Heart right ventricle (tissue), 16 donors: Measurements from ENCODE around the gene PDZD4. TPM values are rescaled to one million over a fixed set of nuclear protein-coding genes. Genes with fewer than 3 reads are reported as not detected.
A peak's percentile ranks its signal among the peaks of the same experiment; 100 is the strongest.

Experiments used
- ATAC-seq, 8 donors: fragments of 200-7000 bp; cut with Tn5 transposase; one replicate each; pipeline ENCODE4 v1.9.1; 2020; ENCODE audit warnings: mild to moderate bottlenecking in 8 of 8, moderate library complexity in 8 of 8, moderate number of reproducible peaks in 1 of 8
- DNase-seq, 2 donors: peaks; one replicate each; pipeline ENCODE4 v3.0.0-alpha.2; 2020
- H3K27ac ChIP-seq, 10 donors: fragments of 200-600 bp; sonication (generic) in 2 of 10; one replicate each; pipeline versions ENCODE4 v1.5.0 to v1.8.0; 2020 to 2022; ENCODE audit warnings: mild to moderate bottlenecking in 3 of 10
- H3K27me3 ChIP-seq, 7 donors: fragments of 200-600 bp; one replicate each; pipeline ENCODE4 v1.8.0; 2021 to 2022; ENCODE audit warnings: mild to moderate bottlenecking in 2 of 7
- H3K36me3 ChIP-seq, 9 donors: fragments of 200-600 bp; sonication (generic) in 1 of 9; one replicate each; pipeline versions ENCODE4 v1.5.0 to v1.8.0; 2020 to 2022; ENCODE audit warnings: mild to moderate bottlenecking in 2 of 9
- H3K4me1 ChIP-seq, 9 donors: fragments of 200-600 bp; sonication (generic) in 1 of 9; one replicate each; pipeline versions ENCODE4 v1.5.0 to v1.8.0; 2020 to 2022; ENCODE audit warnings: mild to moderate bottlenecking in 4 of 9
- H3K4me3 ChIP-seq, 10 donors: fragments of 200-600 bp; sonication (generic) in 2 of 10; one replicate each; pipeline versions ENCODE4 v1.5.0 to v1.8.0; 2020 to 2022; ENCODE audit warnings: mild to moderate bottlenecking in 7 of 10, moderate library complexity in 2 of 10
- H3K9me3 ChIP-seq, 11 donors: fragments of 200-600 bp in 10 of 11; sonication (generic) in 2 of 11; one replicate each; pipeline versions ENCODE4 v1.5.0 to v1.8.0; 2013 to 2022; ENCODE audit warnings: mild to moderate bottlenecking in 2 of 11, control low read depth in 1 of 11, moderate library complexity in 1 of 11
- CTCF ChIP-seq, 9 donors: fragments of 200-600 bp; sonication (generic) in 2 of 9; IDR thresholded peaks; one replicate each; pipeline versions ENCODE4 v1.5.0 to v1.8.0; 2021 to 2022; ENCODE audit warnings: antibody characterized with exemption in 9 of 9, mild to moderate bottlenecking in 5 of 9, moderate library complexity in 1 of 9
- WGBS, 2 donors: extraction: QIAGEN DNeasy Blood & Tissue Kit; methylation state at CpG; one replicate each; pipeline ENCODE4 v1.1.7; 2013; ENCODE audit warnings: inconsistent platforms in 1 of 2; 5-methylcytosine and 5-hydroxymethylcytosine counted together
- intact Hi-C, 10 donors: fragments of 100-400 bp; cut with DNase I; formaldehyde crosslinking; loops; one replicate each; pipeline versions ENCODE4 v1.11.1 to v1.14.2; 2022
- polyA plus RNA-seq, 2 donors: library from polyadenylated mRNA; stranded (reverse); fragments of 200-250 nt; gene quantifications; one replicate each; pipeline ENCODE4 v1.2.3, GENCODE V29; 2013
- total RNA-seq, 10 donors: library from RNA; stranded (reverse); fragmentation: NEBNext Ultra II Directional in 3 of 10; extraction: Animal tissue kit (Norgen Biotek cat#: 25700) in 3 of 10; gene quantifications; one replicate each; pipeline versions ENCODE4 v1.2.1 to v1.2.4, GENCODE V29; 2021 to 2023
- donor health status: Arrhythmogenic right ventricular cardiomyopathy.
- donor health status: ischemic (EF 13 %, LVEDD 7.1; RV severe dilation, severe dysfunction).
- donor health status: healthy with polysubstance abuse.
- donor health status: DM: no; HTN: yes; CAD: no.
- donor health status: DM: no; HTN: no; CAD: no.
- donor health status: ischemic (EF 25% LVEDD 6.9; RV normal size, moderate dysfunction).
- donor health status: ischemic (EF 25% LVEDD 5.7; RV mildly dilated, moderate dysfunction).
- donor health status: healthy.
- donor health status: DM: yes; HTN: yes; CAD: no.
- donor health status: Ischemic cardiomyopathy.
- donor health status: ischemic (EF 35%, LVEDD 5.7; RV mildly dilated, moderate dysfunction).
- donor health status: nonischemic (EF 11% LVEDD 7.7; RV severe dilation, severe dysfunction).
- donor health status: DM: yes; HTN: yes; CAD: no.
- donor health status: PGD.
- donor health status: ischemic (EF 29% LVEDD 5.4; RV normal size, mild dysfunction).
- donor health status: nonischemic (EF 23%, LVEDD 6.1; RV moderate dilation, normal function).

The PDZD4 gene
- total and polyA plus RNA-seq, 12 donors: 1.2 to 4.5 (median 2.3) TPM

DNA sequence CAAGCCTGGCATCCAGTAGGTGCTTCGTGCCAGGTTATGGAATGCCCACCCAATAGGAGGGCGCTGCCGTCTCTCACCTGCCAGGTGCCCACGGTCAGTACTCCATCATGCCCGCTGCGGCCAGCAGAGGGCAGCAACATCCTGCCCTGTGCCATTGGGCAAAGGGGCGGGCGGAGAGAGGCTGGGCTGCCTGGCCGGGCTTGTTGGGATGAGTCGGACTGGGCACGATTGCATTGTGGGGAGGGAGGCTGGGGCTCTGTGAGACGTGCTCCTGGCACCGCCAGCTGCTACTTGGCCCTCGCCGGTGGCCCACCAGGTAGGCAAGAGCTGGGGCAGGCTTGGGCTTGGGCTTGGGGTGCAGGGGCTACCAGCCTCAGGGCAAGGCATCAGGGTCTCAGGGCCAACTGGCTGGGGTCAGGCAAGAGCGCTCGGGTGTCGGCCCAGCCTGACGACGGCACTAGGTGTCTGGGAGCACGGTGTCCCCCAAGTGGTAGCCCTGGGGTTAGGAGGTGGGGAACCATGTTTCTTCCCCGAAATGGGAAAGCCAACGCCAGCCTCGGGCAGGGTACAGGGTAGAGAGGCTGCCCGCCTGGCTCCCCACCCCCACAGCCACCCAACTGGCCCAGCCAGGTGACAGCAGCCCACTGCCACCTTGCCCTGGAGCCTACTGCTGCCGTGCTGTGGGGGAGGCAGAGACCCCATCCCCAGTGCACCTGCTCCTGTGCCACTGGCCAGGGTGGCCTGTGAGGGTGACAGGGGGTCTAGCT is 66.2 kb downstream of the PDZD4 start, which contains the start of gene PLXNB3:
Gene PLXNB3 (plus strand): TSS at position 261 of the 767 bp plus-strand sequence. CDS start 1,287 bp downstream, outside the sequence.
- H3K4me3 ChIP-seq: peak within 1 kb of the TSS in 3 of 10 donors; percentile 23 to 33 (median 24)
- H3K4me1 ChIP-seq: peaks cover 3 to 23% (median 15%) of the 10 kb centered on the region in 9 donors
- H3K36me3 ChIP-seq: no peaks in the 10 kb centered on the region
- H3K9me3 ChIP-seq: no peaks in the 10 kb centered on the region
- ATAC-seq (peak; percentile 74 to 93 (median 83)), DNase-seq (peak; percentile 62 to 77)
- peaks cover 0 to 11% (median 0%) of the 10 kb centered on the region in 7 donors for H3K27me3 ChIP-seq
- 15 to 30% methylated on average over 19 to 26 of the region's 26 CpGs for WGBS, 2 donors
- intact Hi-C loops: loop anchor here in 9 of 10 donors (1.0 to 10.0 kb wide), 8 partner anchors 31 to 191 kb away; partner anchors contain the start of genes IDH3G (in 1 of the 9) and SSR4 (in 1 of the 9)
- peak within 1 kb of the TSS in 7 of 10 donors; percentile 10 to 52 (median 39) for H3K27ac ChIP-seq
- TF ChIP-seq CTCF (IDR thresholded peaks at IDR 0.05): peak; percentile 48 to 87 (median 75)

DNA sequence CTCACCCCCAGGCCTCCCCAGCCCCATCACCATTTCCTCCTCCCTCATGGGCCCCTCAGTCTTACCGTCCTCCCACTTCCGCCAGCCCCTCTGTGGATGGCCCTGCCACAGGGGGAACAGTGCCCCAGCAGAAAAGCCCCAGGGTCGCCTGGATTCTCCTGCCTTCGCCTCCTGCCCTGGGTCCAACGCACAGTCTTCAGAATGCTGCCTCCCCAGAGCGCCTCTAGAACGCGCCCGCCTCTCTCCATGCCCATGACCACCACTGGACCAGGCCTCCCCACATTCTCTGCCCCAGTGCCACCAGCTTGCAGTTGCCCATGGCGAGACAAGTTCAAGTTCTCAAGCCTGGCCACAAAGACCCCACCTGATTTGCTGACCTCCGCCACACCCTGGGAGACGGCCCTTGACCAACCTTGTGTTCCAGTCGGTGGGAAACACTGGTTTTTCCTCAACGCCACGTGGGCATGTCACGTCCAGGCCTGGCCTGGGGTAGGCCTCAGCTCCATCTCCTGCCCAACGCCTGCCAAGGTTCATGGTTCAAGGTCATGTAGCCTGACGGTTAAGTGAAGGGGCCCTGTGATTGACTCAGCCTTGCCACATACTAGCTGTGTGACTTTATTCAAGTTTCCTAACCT is 66.9 kb downstream of the PDZD4 start:
- Histone ChIP-seq H3K27me3 (peaks cover 0 to 11% (median 0%) of the 10 kb centered on the region in 7 donors), H3K9me3 (no peaks in the 10 kb centered on the region)
- intact Hi-C loops: loop anchor here in 5 of 10 donors (5.0 to 10.0 kb wide), 3 partner anchors 184 to 191 kb away; no protein-coding TSS in a partner anchor

GRCh38 chrX:153762626-153763173 is 67.6 kb downstream of the PDZD4 start:
- no peak for TF ChIP-seq CTCF (IDR thresholded peaks at IDR 0.05)
- WGBS, 2 donors: 94 to 97% methylated on average over 14 of the region's 14 CpGs
- intact Hi-C loops: loop anchor here in 5 of 10 donors (5.0 to 10.0 kb wide), 3 partner anchors 185 to 192 kb away; no protein-coding TSS in a partner anchor

More for the DNA sequence above, 66.9 kb downstream of the PDZD4 start:
- no peak for TF ChIP-seq CTCF (IDR thresholded peaks at IDR 0.05)
- no peak overlapping the region for H3K27ac ChIP-seq
- peaks cover 3 to 23% (median 15%) of the 10 kb centered on the region in 9 donors for H3K4me1 ChIP-seq
- ATAC-seq: no peak
- 87 to 92% methylated on average over 11 to 16 of the region's 18 CpGs for WGBS, 2 donors
- no peak overlapping the region for H3K4me3 ChIP-seq
- peak in 1 of 2 donors; percentile 2 for DNase-seq
- no peaks in the 10 kb centered on the region for H3K36me3 ChIP-seq

DNA sequence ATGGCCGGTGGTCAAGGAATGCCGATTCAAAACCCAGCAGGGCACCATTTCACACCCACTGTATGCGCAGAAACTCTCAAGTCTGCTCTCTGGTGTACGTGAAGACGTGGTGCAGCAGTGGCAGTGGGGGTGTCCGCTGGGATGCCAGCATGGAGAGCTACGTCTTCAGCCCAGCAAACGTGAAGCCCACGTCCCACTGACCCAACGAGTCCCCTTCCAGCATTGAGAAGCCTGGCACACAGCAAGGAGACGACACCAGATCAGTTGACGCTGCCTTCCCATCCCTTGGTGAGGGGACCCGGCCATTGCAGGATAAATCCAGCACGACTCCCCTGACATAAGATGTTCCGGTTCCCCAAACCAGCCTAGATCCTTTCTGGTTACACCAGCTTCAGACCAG is 68.5 kb downstream of the PDZD4 start:
- intact Hi-C loops: loop anchor here in 5 of 10 donors (5.0 to 10.0 kb wide), 3 partner anchors 185 to 193 kb away; no protein-coding TSS in a partner anchor
- no peak overlapping the region for H3K4me3 ChIP-seq
- H3K36me3 ChIP-seq: no peaks in the 10 kb centered on the region
- DNase-seq (no peak), ATAC-seq (no peak)
- H3K27me3 ChIP-seq: peaks cover 0 to 11% (median 0%) of the 10 kb centered on the region in 7 donors
- TF ChIP-seq CTCF (IDR thresholded peaks at IDR 0.05): no peak
- no peak overlapping the region for H3K27ac ChIP-seq
- peaks cover 3 to 23% (median 15%) of the 10 kb centered on the region in 9 donors for H3K4me1 ChIP-seq
- 79 to 81% methylated on average over 14 to 15 of the region's 15 CpGs for WGBS, 2 donors
- no peaks in the 10 kb centered on the region for H3K9me3 ChIP-seq

More at GRCh38 chrX:153762626-153763173, 67.6 kb downstream of the PDZD4 start:
- Histone ChIP-seq H3K36me3 (no peaks in the 10 kb centered on the region), H3K27ac (no peak overlapping the region), H3K27me3 (peaks cover 0 to 11% (median 0%) of the 10 kb centered on the region in 7 donors), H3K4me3 (no peak overlapping the region), H3K9me3 (no peaks in the 10 kb centered on the region), H3K4me1 (peaks cover 3 to 23% (median 15%) of the 10 kb centered on the region in 9 donors)
- DNase-seq (peak in 1 of 2 donors; percentile 2), ATAC-seq (no peak)
